Measurements from ENCODE around the gene CHST7. TPM values are rescaled to one million over a fixed set of nuclear protein-coding genes. Genes with fewer than 3 reads are reported as not detected.

The CHST7 gene
- total RNA-seq, 1 donor from 2014 or later: 1.1 TPM

DNA sequence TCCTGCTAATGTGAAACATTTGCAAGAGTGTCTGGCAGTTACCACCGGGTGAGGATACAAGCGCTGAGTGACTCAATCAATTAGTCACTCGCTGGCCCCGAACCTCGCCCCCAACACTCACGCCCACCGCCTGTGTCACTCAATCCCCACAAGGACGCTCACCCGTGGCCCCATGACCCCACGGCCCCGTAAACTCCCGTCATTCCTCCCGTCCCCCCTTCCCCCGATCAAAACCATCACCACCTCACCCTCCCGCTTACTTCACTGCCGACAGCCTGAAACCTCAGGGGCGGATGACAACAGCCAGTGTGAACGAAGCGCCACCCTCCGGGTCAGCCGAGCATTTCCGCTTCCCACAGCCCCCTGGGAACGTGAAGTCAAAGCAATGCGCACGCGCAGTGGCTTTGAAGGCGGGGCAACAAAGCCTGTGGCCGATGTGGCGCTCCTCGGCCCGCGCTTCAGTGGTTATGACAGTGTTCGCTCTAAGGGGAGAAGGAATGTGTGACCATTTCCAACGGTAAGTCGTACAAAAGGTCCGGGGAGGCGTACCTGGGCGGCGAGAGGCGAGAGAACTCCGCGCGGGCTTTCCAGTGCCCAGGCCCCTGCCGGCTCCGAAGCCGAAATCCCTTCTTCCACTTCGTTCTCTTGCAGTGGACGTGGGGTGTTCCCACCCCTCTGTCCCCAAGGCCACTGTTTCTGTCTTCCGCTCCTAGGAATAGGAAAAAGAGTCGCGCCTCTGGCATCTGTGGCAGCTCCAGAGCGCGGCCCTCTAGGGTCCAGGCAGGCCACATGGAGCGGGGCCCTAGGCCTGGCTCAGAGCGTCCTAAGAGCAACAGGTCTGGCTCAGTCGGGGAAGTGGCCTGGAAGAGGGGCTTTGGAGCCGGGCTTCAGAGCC, 28.2 kb upstream of the CHST7 start, which contains the start of gene ZNF674:
Gene ZNF674, minus strand, starts transcription at position 311 of the 895 bp plus-strand sequence. CDS start 3,334 bp downstream, outside the sequence.
- Mint-ChIP-seq H3K27ac (peak within 1 kb of the TSS; percentile 96), H3K36me3 (ENCODE audit: insufficient read depth) (peaks cover 7% of the 10 kb centered on the region), H3K27me3 (no peaks in the 10 kb centered on the region), H3K9me3 (ENCODE audit: low read depth) (peaks cover 13% of the 10 kb centered on the region), H3K4me1 (ENCODE audit: low read depth) (peaks cover 12% of the 10 kb centered on the region), H3K4me3 (ENCODE audit: low read depth) (peak within 1 kb of the TSS; percentile 97)
- peak; percentile 43 for TF ChIP-seq CTCF (IDR thresholded peaks at IDR 0.05; ENCODE audit: unreplicated experiment)
- peak; percentile 80 for DNase-seq (ENCODE audit: low spot score, unreplicated experiment)

DNA sequence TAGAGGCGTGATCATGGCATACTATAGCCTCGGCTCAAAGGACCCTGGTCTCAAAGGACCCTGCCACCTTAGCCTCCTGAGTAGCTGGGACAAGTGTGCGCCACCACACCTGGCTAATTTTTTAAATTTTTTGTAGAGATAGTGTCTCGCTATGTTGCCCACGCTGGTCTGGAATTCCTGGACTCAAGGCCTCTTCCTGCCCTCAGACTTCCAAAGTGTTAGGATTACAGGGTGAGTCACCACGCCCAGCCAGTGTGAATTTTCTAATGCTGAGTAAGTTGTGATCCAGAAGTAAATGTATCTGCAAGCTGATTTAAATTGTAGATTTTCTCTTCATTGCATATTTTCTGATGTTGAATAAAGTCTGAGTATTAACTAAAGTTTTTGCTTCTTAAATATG, 25.7 kb upstream of the CHST7 start:
- no peak for DNase-seq (ENCODE audit: low spot score, unreplicated experiment)
- TF ChIP-seq CTCF (IDR thresholded peaks at IDR 0.05; ENCODE audit: unreplicated experiment): no peak
- H3K27ac Mint-ChIP-seq: no peak overlapping the region
- no peaks in the 10 kb centered on the region for H3K27me3 Mint-ChIP-seq
- H3K36me3 Mint-ChIP-seq (ENCODE audit: insufficient read depth): peaks cover 11% of the 10 kb centered on the region
- peaks cover 12% of the 10 kb centered on the region for H3K4me1 Mint-ChIP-seq (ENCODE audit: low read depth)
- H3K4me3 Mint-ChIP-seq (ENCODE audit: low read depth): no peak overlapping the region
- peaks cover 8% of the 10 kb centered on the region for H3K9me3 Mint-ChIP-seq (ENCODE audit: low read depth)

DNA sequence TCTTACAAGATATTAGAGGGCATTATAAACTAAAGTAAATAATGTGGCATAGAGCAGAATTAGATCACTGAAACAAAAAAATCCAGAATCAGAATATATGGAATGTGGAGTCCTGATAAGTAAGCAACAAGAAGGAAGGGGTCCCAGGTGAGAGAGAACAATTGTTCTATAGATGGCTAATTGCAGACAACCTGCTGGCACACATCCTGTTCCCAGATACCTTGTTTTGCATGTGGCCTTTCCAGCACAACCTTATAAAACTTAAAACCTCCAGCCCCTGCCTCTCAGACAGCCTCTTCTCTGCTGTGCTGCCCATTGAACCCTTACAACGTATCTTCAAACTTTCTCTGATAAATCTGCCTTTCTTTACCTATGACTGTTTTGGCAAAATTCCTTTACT, 23.7 kb upstream of the CHST7 start:
- H3K4me3 Mint-ChIP-seq (ENCODE audit: low read depth): no peak overlapping the region
- no peak overlapping the region for H3K27ac Mint-ChIP-seq
- peaks cover 10% of the 10 kb centered on the region for H3K36me3 Mint-ChIP-seq (ENCODE audit: insufficient read depth)
- DNase-seq (ENCODE audit: low spot score, unreplicated experiment): no peak
- H3K9me3 Mint-ChIP-seq (ENCODE audit: low read depth): peaks cover 9% of the 10 kb centered on the region
- no peaks in the 10 kb centered on the region for H3K27me3 Mint-ChIP-seq
- H3K4me1 Mint-ChIP-seq (ENCODE audit: low read depth): peaks cover 10% of the 10 kb centered on the region
- TF ChIP-seq CTCF (IDR thresholded peaks at IDR 0.05; ENCODE audit: unreplicated experiment): no peak

- Mint-ChIP-seq H3K4me3 (ENCODE audit: low read depth) (no peak overlapping the region), H3K27ac (no peak overlapping the region), H3K9me3 (ENCODE audit: low read depth) (peaks cover 6% of the 10 kb centered on the region), H3K27me3 (no peaks in the 10 kb centered on the region), H3K4me1 (ENCODE audit: low read depth) (peaks cover 1% of the 10 kb centered on the region), H3K36me3 (ENCODE audit: insufficient read depth) (peaks cover 9% of the 10 kb centered on the region)
- no peak for DNase-seq (ENCODE audit: low spot score, unreplicated experiment)
- no peak for TF ChIP-seq CTCF (IDR thresholded peaks at IDR 0.05; ENCODE audit: unreplicated experiment)
Observed at GRCh38 chrX:46551494-46552128, 22.0 kb upstream of the CHST7 start.

DNA sequence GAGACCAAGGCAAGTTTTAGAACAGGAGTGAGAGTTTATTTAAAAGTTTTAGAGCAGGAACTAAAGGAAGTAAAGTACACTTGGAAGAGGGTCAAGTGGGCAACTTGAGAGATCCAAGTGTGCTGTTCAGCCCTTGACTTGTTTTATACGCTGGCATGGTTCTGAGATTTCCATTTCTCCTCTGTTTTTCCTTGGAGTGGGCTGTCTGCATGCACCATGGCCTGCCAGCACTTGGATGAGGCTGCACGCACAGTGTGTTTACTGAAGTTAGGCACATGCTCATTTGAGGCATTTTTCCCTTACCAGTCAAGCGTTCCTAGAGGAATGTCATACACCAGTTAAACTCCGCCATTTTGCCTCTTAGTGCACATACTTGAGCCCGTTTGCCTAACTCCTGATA, 19.6 kb upstream of the CHST7 start:
- Mint-ChIP-seq H3K9me3 (ENCODE audit: low read depth) (peaks cover 10% of the 10 kb centered on the region), H3K27me3 (no peaks in the 10 kb centered on the region), H3K36me3 (ENCODE audit: insufficient read depth) (peaks cover 5% of the 10 kb centered on the region), H3K4me3 (ENCODE audit: low read depth) (no peak overlapping the region), H3K4me1 (ENCODE audit: low read depth) (no peaks in the 10 kb centered on the region), H3K27ac (no peak overlapping the region)
- no peak for DNase-seq (ENCODE audit: low spot score, unreplicated experiment)
- TF ChIP-seq CTCF (IDR thresholded peaks at IDR 0.05; ENCODE audit: unreplicated experiment): no peak
